Activated naive CD8-positive, alpha-beta T cell treated with anti-CD3 and anti-CD28 coated beads, Interleukin-2, amount 50 U/mL, for 24 hours (primary cell): ENCODE measurements around the gene SLC41A1.

Experiments
- ATAC-seq: fragments of 150-1000 bp; cut with Tn5 transposase; one replicate; pipeline ENCODE4 v1.10.0; 2021
- DNase-seq: peaks from one replicate; pipeline ENCODE4 v3.0.0; 2021
- H3K27ac Mint-ChIP-seq: one replicate; pipeline ENCODE4 v1.8.0; 2021; ENCODE audit warnings: mild to moderate bottlenecking, mixed read lengths
- H3K27me3 Mint-ChIP-seq: one replicate; pipeline ENCODE4 v1.8.0; 2021; ENCODE audit warnings: mixed read lengths
- H3K36me3 Mint-ChIP-seq: one replicate; pipeline ENCODE4 v1.8.0; 2021; ENCODE audit warnings: low read depth, mixed read lengths
- H3K4me1 Mint-ChIP-seq: one replicate; pipeline ENCODE4 v1.8.0; 2021; ENCODE audit warnings: mixed read lengths
- H3K4me3 Mint-ChIP-seq: one replicate; pipeline ENCODE4 v1.8.0; 2021; ENCODE audit warnings: mild to moderate bottlenecking, moderate library complexity, mixed read lengths
- H3K9me3 Mint-ChIP-seq: one replicate; pipeline ENCODE4 v1.8.0; 2021; ENCODE audit warnings: mixed read lengths

SLC41A1 gene

GRCh38 chr1:205785446-205785845, 27.6 kb downstream of the SLC41A1 start:
- Mint-ChIP-seq H3K36me3 (peaks cover 3% of the 10 kb centered on the region), H3K4me1 (peaks cover 4% of the 10 kb centered on the region), H3K27me3 (no peaks in the 10 kb centered on the region), H3K9me3 (no peaks in the 10 kb centered on the region), H3K27ac (no peak overlapping the region), H3K4me3 (no peak overlapping the region)
- DNase-seq (no peak), ATAC-seq (no peak)

GRCh38 chr1:205783904-205784303, 29.1 kb downstream of the SLC41A1 start:
- ATAC-seq (no peak), DNase-seq (no peak)
- Mint-ChIP-seq H3K27ac (no peak overlapping the region), H3K4me3 (no peak overlapping the region), H3K27me3 (no peaks in the 10 kb centered on the region), H3K36me3 (no peaks in the 10 kb centered on the region), H3K4me1 (peaks cover 4% of the 10 kb centered on the region), H3K9me3 (no peaks in the 10 kb centered on the region)

GRCh38 chr1:205783433-205783795, 29.6 kb downstream of the SLC41A1 start:
- no peak for ATAC-seq
- H3K4me1 Mint-ChIP-seq, result peaks cover 4% of the 10 kb centered on the region
- no peak overlapping the region for H3K4me3 Mint-ChIP-seq
- no peaks in the 10 kb centered on the region for H3K27me3 Mint-ChIP-seq
- no peaks in the 10 kb centered on the region for H3K9me3 Mint-ChIP-seq
- H3K27ac Mint-ChIP-seq, result no peak overlapping the region
- H3K36me3 Mint-ChIP-seq, result no peaks in the 10 kb centered on the region
- DNase-seq, result no peak

- no peaks in the 10 kb centered on the region for H3K9me3 Mint-ChIP-seq
- H3K27ac Mint-ChIP-seq, result no peak overlapping the region
- H3K27me3 Mint-ChIP-seq, result no peaks in the 10 kb centered on the region
- no peak for DNase-seq
- H3K4me1 Mint-ChIP-seq, result peaks cover 4% of the 10 kb centered on the region
- H3K36me3 Mint-ChIP-seq, result no peaks in the 10 kb centered on the region
- ATAC-seq, result no peak
- no peak overlapping the region for H3K4me3 Mint-ChIP-seq
Observed at GRCh38 chr1:205782627-205783432, 30.2 kb downstream of the SLC41A1 start.

GRCh38 chr1:205780335-205780734, 32.7 kb downstream of the SLC41A1 start:
- DNase-seq (no peak), ATAC-seq (no peak)
- Mint-ChIP-seq H3K9me3 (no peaks in the 10 kb centered on the region), H3K27ac (no peak overlapping the region), H3K4me1 (peaks cover 16% of the 10 kb centered on the region), H3K27me3 (no peaks in the 10 kb centered on the region), H3K36me3 (no peaks in the 10 kb centered on the region), H3K4me3 (no peak overlapping the region)

- no peak for DNase-seq
- Mint-ChIP-seq H3K4me3 (no peak overlapping the region), H3K36me3 (no peaks in the 10 kb centered on the region), H3K4me1 (peaks cover 34% of the 10 kb centered on the region), H3K27me3 (no peaks in the 10 kb centered on the region), H3K27ac (no peak overlapping the region), H3K9me3 (no peaks in the 10 kb centered on the region)
- ATAC-seq, result no peak
Observed at GRCh38 chr1:205777994-205778393, 35.0 kb downstream of the SLC41A1 start.

- DNase-seq (no peak), ATAC-seq (no peak)
- Mint-ChIP-seq H3K9me3 (no peaks in the 10 kb centered on the region), H3K27ac (peak overlapping the region; percentile 97), H3K4me3 (peak overlapping the region; percentile 90), H3K4me1 (peaks cover 52% of the 10 kb centered on the region), H3K36me3 (peaks cover 6% of the 10 kb centered on the region), H3K27me3 (no peaks in the 10 kb centered on the region)
Observed at GRCh38 chr1:205775717-205776056, 37.3 kb downstream of the SLC41A1 start.

GRCh38 chr1:205775015-205775716, 37.8 kb downstream of the SLC41A1 start, which contains the start of gene RAB29:
TSS of gene RAB29 (minus strand) at chr1:205775482. CDS start at chr1:205774956, 526 bp downstream.
- DNase-seq, result peak; percentile 84
- H3K36me3 Mint-ChIP-seq, result peaks cover 10% of the 10 kb centered on the region
- H3K4me3 Mint-ChIP-seq, result peak within 1 kb of the TSS; percentile 90
- peaks cover 55% of the 10 kb centered on the region for H3K4me1 Mint-ChIP-seq
- H3K27me3 Mint-ChIP-seq, result no peaks in the 10 kb centered on the region
- H3K9me3 Mint-ChIP-seq, result no peaks in the 10 kb centered on the region
- H3K27ac Mint-ChIP-seq, result peak within 1 kb of the TSS; percentile 97
- ATAC-seq, result peak; percentile 81

GRCh38 chr1:205774198-205775014, 38.6 kb downstream of the SLC41A1 start:
- Mint-ChIP-seq H3K4me1 (peaks cover 55% of the 10 kb centered on the region), H3K4me3 (peak overlapping the region; percentile 90), H3K9me3 (no peaks in the 10 kb centered on the region), H3K27ac (peak overlapping the region; percentile 97), H3K36me3 (peaks cover 17% of the 10 kb centered on the region), H3K27me3 (no peaks in the 10 kb centered on the region)
- peak; percentile 33 for ATAC-seq
- DNase-seq, result peak; percentile 49

- H3K4me3 Mint-ChIP-seq, result peak overlapping the region; percentile 90
- peaks cover 23% of the 10 kb centered on the region for H3K36me3 Mint-ChIP-seq
- ATAC-seq (peak; percentile 63), DNase-seq (no peak)
- no peaks in the 10 kb centered on the region for H3K9me3 Mint-ChIP-seq
- peak overlapping the region; percentile 97 for H3K27ac Mint-ChIP-seq
- H3K27me3 Mint-ChIP-seq, result no peaks in the 10 kb centered on the region
- peaks cover 58% of the 10 kb centered on the region for H3K4me1 Mint-ChIP-seq
Observed at GRCh38 chr1:205772607-205773032, 40.4 kb downstream of the SLC41A1 start.

- Mint-ChIP-seq H3K4me1 (peaks cover 55% of the 10 kb centered on the region), H3K4me3 (no peak overlapping the region), H3K36me3 (peaks cover 27% of the 10 kb centered on the region), H3K9me3 (no peaks in the 10 kb centered on the region), H3K27ac (peak overlapping the region; percentile 37), H3K27me3 (no peaks in the 10 kb centered on the region)
- ATAC-seq (no peak), DNase-seq (no peak)
Observed at GRCh38 chr1:205770618-205771017, 42.4 kb downstream of the SLC41A1 start.

GRCh38 chr1:205769641-205770365, 43.2 kb downstream of the SLC41A1 start:
- H3K27me3 Mint-ChIP-seq, result no peaks in the 10 kb centered on the region
- peaks cover 49% of the 10 kb centered on the region for H3K4me1 Mint-ChIP-seq
- ATAC-seq (no peak), DNase-seq (no peak)
- H3K27ac Mint-ChIP-seq, result no peak overlapping the region
- no peak overlapping the region for H3K4me3 Mint-ChIP-seq
- H3K36me3 Mint-ChIP-seq, result peaks cover 27% of the 10 kb centered on the region
- no peaks in the 10 kb centered on the region for H3K9me3 Mint-ChIP-seq

GRCh38 chr1:205767248-205767647, 45.8 kb downstream of the SLC41A1 start:
- Mint-ChIP-seq H3K27ac (no peak overlapping the region), H3K4me1 (peaks cover 36% of the 10 kb centered on the region), H3K36me3 (peaks cover 26% of the 10 kb centered on the region), H3K27me3 (no peaks in the 10 kb centered on the region), H3K9me3 (no peaks in the 10 kb centered on the region), H3K4me3 (no peak overlapping the region)
- no peak for ATAC-seq
- DNase-seq, result no peak

GRCh38 chr1:205766570-205766969, 46.4 kb downstream of the SLC41A1 start:
- peaks cover 23% of the 10 kb centered on the region for H3K36me3 Mint-ChIP-seq
- DNase-seq, result no peak
- peak overlapping the region; percentile 42 for H3K27ac Mint-ChIP-seq
- no peaks in the 10 kb centered on the region for H3K9me3 Mint-ChIP-seq
- ATAC-seq, result no peak
- H3K4me1 Mint-ChIP-seq, result peaks cover 29% of the 10 kb centered on the region
- H3K4me3 Mint-ChIP-seq, result no peak overlapping the region
- no peaks in the 10 kb centered on the region for H3K27me3 Mint-ChIP-seq
